ENCODE data around the gene CLDN1. TPM values are rescaled to one million over a fixed set of nuclear protein-coding genes. Genes with fewer than 3 reads are reported as not detected.
A peak's percentile ranks its signal among the peaks of the same experiment; 100 is the strongest.

Gene CLDN1
- total and polyA plus RNA-seq, 9 donors, result 1.8 to 258 (median 13.2) TPM

DNA sequence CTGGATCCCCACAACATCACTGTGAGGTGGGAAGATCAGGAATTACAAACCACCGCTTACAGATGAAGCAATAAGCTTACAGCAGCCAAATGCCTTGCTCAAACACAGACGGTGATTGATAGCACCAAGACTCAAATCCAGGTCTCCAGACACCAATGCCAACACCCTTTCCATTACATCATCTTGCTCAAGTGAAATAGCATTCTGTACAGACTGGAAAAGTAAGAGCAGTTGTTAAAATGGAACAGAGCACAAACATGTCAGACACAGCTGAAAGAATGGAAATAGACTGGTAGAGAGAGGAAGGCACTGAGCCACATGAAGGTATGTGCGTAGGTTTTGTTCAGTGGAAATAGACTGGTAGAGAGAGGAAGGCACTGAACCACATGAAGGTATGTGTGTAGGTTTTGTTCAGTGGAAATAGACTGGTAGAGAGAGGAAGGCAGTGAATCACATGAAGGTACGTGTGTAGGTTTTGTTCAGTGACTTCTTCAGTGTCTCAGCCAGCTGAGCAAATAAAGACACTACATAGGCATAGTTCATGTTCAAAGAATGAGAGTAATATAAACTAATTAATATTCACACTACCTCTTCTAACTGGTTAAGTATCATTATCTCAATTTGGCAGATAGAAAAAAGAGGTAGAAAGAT is 15.6 kb downstream of the CLDN1 start:
- no peaks in the 10 kb centered on the region for H3K36me3 ChIP-seq
- intact Hi-C loops (cut with DNase I), result no loop called here
- H3K9me3 ChIP-seq, result no peaks in the 10 kb centered on the region
- no peaks in the 10 kb centered on the region for H3K27me3 ChIP-seq
- WGBS, 3 donors, result 74 to 95% (median 93%) methylated on average over 4 of the region's 4 CpGs
- TF ChIP-seq EP300 (IDR thresholded peaks at IDR 0.05) (no peak), CTCF (IDR thresholded peaks at IDR 0.05) (no peak), POLR2A (IDR thresholded peaks at IDR 0.05) (no peak)
- DNase-seq, result peak in 1 of 5 donors; percentile 23
- no peak overlapping the region for H3K4me3 ChIP-seq
- no peak overlapping the region for H3K27ac ChIP-seq
- H3K4me1 ChIP-seq (ENCODE audit: insufficient read depth), result no peaks in the 10 kb centered on the region

GRCh38 chr3:190306026-190306425 is 16.2 kb downstream of the CLDN1 start:
- Histone ChIP-seq H3K4me3 (no peak overlapping the region), H3K9me3 (no peaks in the 10 kb centered on the region), H3K36me3 (no peaks in the 10 kb centered on the region), H3K27ac (no peak overlapping the region), H3K27me3 (no peaks in the 10 kb centered on the region), H3K4me1 (ENCODE audit: insufficient read depth) (no peaks in the 10 kb centered on the region)
- 57 to 90% (median 61%) methylated on average over 3 of the region's 3 CpGs for WGBS, 3 donors
- TF ChIP-seq POLR2A (IDR thresholded peaks at IDR 0.05) (no peak), EP300 (IDR thresholded peaks at IDR 0.05) (no peak), CTCF (IDR thresholded peaks at IDR 0.05) (no peak)
- intact Hi-C loops (cut with DNase I), result no loop called here
- no peak for DNase-seq

DNA sequence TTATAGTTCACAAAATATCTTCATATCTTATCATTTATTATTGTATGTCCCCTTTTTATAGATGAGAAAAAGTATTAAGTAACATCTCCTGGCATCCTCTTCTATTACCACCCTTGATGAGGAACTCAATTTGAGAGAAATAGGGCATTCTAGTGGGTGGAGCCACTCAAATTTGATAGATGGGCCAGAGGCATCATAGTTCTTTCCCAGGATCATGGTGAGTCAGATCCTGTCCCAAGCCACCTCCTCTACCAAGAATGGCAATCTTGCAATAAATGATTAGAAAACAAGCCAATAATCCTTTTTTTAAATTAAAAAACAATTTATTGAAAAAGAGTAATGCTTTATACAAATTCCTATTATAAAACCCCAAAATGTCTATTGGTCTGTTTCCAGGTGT is 16.8 kb downstream of the CLDN1 start:
- no peak for DNase-seq

GRCh38 chr3:190303884-190304283 is 18.4 kb downstream of the CLDN1 start:
- Histone ChIP-seq H3K27ac (no peak overlapping the region), H3K9me3 (no peaks in the 10 kb centered on the region), H3K27me3 (no peaks in the 10 kb centered on the region), H3K36me3 (no peaks in the 10 kb centered on the region), H3K4me3 (no peak overlapping the region), H3K4me1 (ENCODE audit: insufficient read depth) (no peaks in the 10 kb centered on the region)
- TF ChIP-seq POLR2A (IDR thresholded peaks at IDR 0.05) (no peak), EP300 (IDR thresholded peaks at IDR 0.05) (no peak)
- 98 to 100% (median 100%) methylated on average over 1 of the region's 1 CpG for WGBS, 3 donors
- DNase-seq, result no peak
- intact Hi-C loops (cut with DNase I), result no loop called here

More for the DNA sequence above, 16.8 kb downstream of the CLDN1 start:
- no peak overlapping the region for H3K4me3 ChIP-seq
- no peak for TF ChIP-seq POLR2A (IDR thresholded peaks at IDR 0.05)
- no peak for TF ChIP-seq EP300 (IDR thresholded peaks at IDR 0.05)
- TF ChIP-seq CTCF (IDR thresholded peaks at IDR 0.05), result no peak
- H3K9me3 ChIP-seq, result no peaks in the 10 kb centered on the region
- H3K4me1 ChIP-seq (ENCODE audit: insufficient read depth), result no peaks in the 10 kb centered on the region
- intact Hi-C loops (cut with DNase I), result no loop called here
- no peaks in the 10 kb centered on the region for H3K27me3 ChIP-seq
- no peak overlapping the region for H3K27ac ChIP-seq
- H3K36me3 ChIP-seq, result no peaks in the 10 kb centered on the region

GRCh38 chr3:190302212-190302867 is 19.9 kb downstream of the CLDN1 start:
- no peaks in the 10 kb centered on the region for H3K9me3 ChIP-seq
- no peaks in the 10 kb centered on the region for H3K27me3 ChIP-seq
- intact Hi-C loops (cut with DNase I), result no loop called here
- DNase-seq, result no peak
- H3K27ac ChIP-seq, result no peak overlapping the region
- H3K4me3 ChIP-seq, result no peak overlapping the region
- no peaks in the 10 kb centered on the region for H3K4me1 ChIP-seq (ENCODE audit: insufficient read depth)
- WGBS, 3 donors, result 95 to 97% (median 96%) methylated on average over 3 of the region's 3 CpGs
- TF ChIP-seq CTCF (IDR thresholded peaks at IDR 0.05) (no peak), POLR2A (IDR thresholded peaks at IDR 0.05) (no peak), EP300 (IDR thresholded peaks at IDR 0.05) (no peak)
- no peaks in the 10 kb centered on the region for H3K36me3 ChIP-seq
